AG10803 (cell line): Measurements from ENCODE around the gene WNT11.
A peak's percentile ranks its signal among the peaks of the same experiment; 100 is the strongest.

Source experiments
- DNase-seq: peaks from one replicate; pipeline ENCODE4 v3.0.0; 2010; ENCODE audit warnings: low read depth
- H3K4me3 ChIP-seq: 2 replicates; pipeline ENCODE4 v1.5.1; 2011; ENCODE audit warnings: mild to moderate bottlenecking, low read length, control low read depth
- CTCF ChIP-seq: conservative IDR thresholded peaks from 2 replicates; pipeline ENCODE4 v1.5.1; 2011; ENCODE audit warnings: mild to moderate bottlenecking, low read length, control low read depth, inconsistent platforms

The WNT11 gene

GRCh38 chr11:76234021-76234415, 27.7 kb upstream of the WNT11 start:
- DNase-seq: no peak
- no peak overlapping the region; the same call in 1 of the 2 replicates for H3K4me3 ChIP-seq
- no peak for TF ChIP-seq CTCF

- no peak overlapping the region for H3K4me3 ChIP-seq
- TF ChIP-seq CTCF: no peak
- no peak for DNase-seq
Measured at GRCh38 chr11:76233196-76233921, 27.1 kb upstream of the WNT11 start.

GRCh38 chr11:76232026-76232665, 25.8 kb upstream of the WNT11 start:
- no peak for DNase-seq
- no peak overlapping the region for H3K4me3 ChIP-seq
- TF ChIP-seq CTCF: no peak

- no peak overlapping the region for H3K4me3 ChIP-seq
- no peak for TF ChIP-seq CTCF
- DNase-seq: no peak
Measured at GRCh38 chr11:76231121-76231738, 24.9 kb upstream of the WNT11 start.

GRCh38 chr11:76230392-76230791, 24.1 kb upstream of the WNT11 start:
- DNase-seq: peak; percentile 39
- no peak for TF ChIP-seq CTCF
- no peak overlapping the region for H3K4me3 ChIP-seq

GRCh38 chr11:76229690-76230240, 23.5 kb upstream of the WNT11 start:
- no peak for DNase-seq
- TF ChIP-seq CTCF: no peak
- no peak overlapping the region for H3K4me3 ChIP-seq
